Erythroblast (primary cell): ENCODE measurements around the gene PRKAA1.
"Not testable (repeated sequence)": the region's sequence is repeated elsewhere in the genome, so short reads cannot be mapped to it uniquely, and the experiment has no call there.

Source experiments
- GATA1 ChIP-seq: IDR thresholded peaks from 2 replicates; pipeline ENCODE4 v1.6.1; 2011; ENCODE audit warnings: low read depth, mild to moderate bottlenecking, control low read depth, low read length, moderate library complexity
- POLR2A ChIP-seq: IDR thresholded peaks from 2 replicates; pipeline ENCODE4 v1.6.1; 2011; ENCODE audit warnings: mild to moderate bottlenecking, low read length

GRCh38 chr5:40710575-40710974, 87.6 kb downstream of the PRKAA1 start:
- TF ChIP-seq POLR2A, GATA1: not testable (repeated sequence)
